KOPT-K1 (cell line): ENCODE measurements around the gene SCTR.

Experiments used
- H3K27ac ChIP-seq: fragments of 200-600 bp; sonication (generic); 2 replicates; pipeline ENCODE4 v1.5.1; 2016; ENCODE audit warnings: antibody characterized with exemption, mild to moderate bottlenecking, low read depth, low read length; ENCODE audit not compliant: poor library complexity, severe bottlenecking
- H3K36me3 ChIP-seq: fragments of 200-600 bp; sonication (generic); 2 replicates; pipeline ENCODE4 v1.5.1; 2017; ENCODE audit warnings: antibody characterized with exemption, mild to moderate bottlenecking, low read length, moderate library complexity; ENCODE audit not compliant: insufficient read depth
- H3K9me3 ChIP-seq: fragments of 200-600 bp; sonication (generic); 2 replicates; pipeline ENCODE4 v1.5.1; 2017; ENCODE audit warnings: antibody characterized with exemption, low read length, mild to moderate bottlenecking; ENCODE audit not compliant: insufficient read depth, poor library complexity, severe bottlenecking

Gene SCTR

GRCh38 chr2:119523952-119524694, at the start of gene SCTR:
Gene SCTR, minus strand, starts transcription at chr2:119524483. Its CDS starts 257 bp downstream, at chr2:119524226.
- no peaks in the 10 kb centered on the region for H3K36me3 ChIP-seq
- H3K27ac ChIP-seq: no peak within 1 kb of the TSS
- no peaks in the 10 kb centered on the region for H3K9me3 ChIP-seq

GRCh38 chr2:119567292-119567691, 43.0 kb upstream of the SCTR start:
- no peaks in the 10 kb centered on the region for H3K36me3 ChIP-seq
- H3K9me3 ChIP-seq: no peaks in the 10 kb centered on the region
- H3K27ac ChIP-seq: no peak overlapping the region

- Histone ChIP-seq H3K27ac (no peak overlapping the region), H3K9me3 (no peaks in the 10 kb centered on the region), H3K36me3 (no peaks in the 10 kb centered on the region)
These were observed 41.2 kb upstream of the SCTR start for GRCh38 chr2:119565481-119565880.

- Histone ChIP-seq H3K9me3 (no peaks in the 10 kb centered on the region), H3K36me3 (no peaks in the 10 kb centered on the region), H3K27ac (no peak overlapping the region)
These were observed 29.5 kb upstream of the SCTR start for GRCh38 chr2:119553687-119554344.

GRCh38 chr2:119552902-119553301, 28.6 kb upstream of the SCTR start:
- Histone ChIP-seq H3K27ac (no peak overlapping the region), H3K9me3 (no peaks in the 10 kb centered on the region), H3K36me3 (no peaks in the 10 kb centered on the region)

- H3K9me3 ChIP-seq: no peaks in the 10 kb centered on the region
- no peak overlapping the region for H3K27ac ChIP-seq
- no peaks in the 10 kb centered on the region for H3K36me3 ChIP-seq
These were observed 26.6 kb upstream of the SCTR start for GRCh38 chr2:119550856-119551255.

- H3K9me3 ChIP-seq: no peaks in the 10 kb centered on the region
- H3K36me3 ChIP-seq: no peaks in the 10 kb centered on the region
- H3K27ac ChIP-seq: no peak overlapping the region
These were observed 26.1 kb upstream of the SCTR start for GRCh38 chr2:119550346-119550745.

GRCh38 chr2:119549241-119549640, 25.0 kb upstream of the SCTR start:
- no peaks in the 10 kb centered on the region for H3K9me3 ChIP-seq
- no peak overlapping the region for H3K27ac ChIP-seq
- no peaks in the 10 kb centered on the region for H3K36me3 ChIP-seq

- no peaks in the 10 kb centered on the region for H3K9me3 ChIP-seq
- H3K27ac ChIP-seq: no peak overlapping the region
- H3K36me3 ChIP-seq: no peaks in the 10 kb centered on the region
These were observed 24.3 kb upstream of the SCTR start for GRCh38 chr2:119548516-119549120.

- Histone ChIP-seq H3K36me3 (no peaks in the 10 kb centered on the region), H3K27ac (no peak overlapping the region), H3K9me3 (no peaks in the 10 kb centered on the region)
These were observed 22.1 kb upstream of the SCTR start for GRCh38 chr2:119546447-119546767.

GRCh38 chr2:119545754-119546446, 21.6 kb upstream of the SCTR start:
- Histone ChIP-seq H3K27ac (no peak overlapping the region), H3K9me3 (no peaks in the 10 kb centered on the region), H3K36me3 (no peaks in the 10 kb centered on the region)

- Histone ChIP-seq H3K27ac (no peak overlapping the region), H3K36me3 (no peaks in the 10 kb centered on the region), H3K9me3 (no peaks in the 10 kb centered on the region)
These were observed 20.7 kb upstream of the SCTR start for GRCh38 chr2:119544939-119545475.

- Histone ChIP-seq H3K36me3 (no peaks in the 10 kb centered on the region), H3K27ac (no peak within 1 kb of the TSS), H3K9me3 (no peaks in the 10 kb centered on the region)
These were observed 20.0 kb upstream of the SCTR start, which contains the start of gene CFAP221 for GRCh38 chr2:119544075-119544938. Gene CFAP221, plus strand, starts transcription at chr2:119544449. Its CDS starts 1,683 bp downstream, at chr2:119546132.

GRCh38 chr2:119541476-119541875, 17.2 kb upstream of the SCTR start:
- no peaks in the 10 kb centered on the region for H3K36me3 ChIP-seq
- no peak overlapping the region for H3K27ac ChIP-seq
- no peaks in the 10 kb centered on the region for H3K9me3 ChIP-seq
